T-helper 2 cell treated with Interferon-gamma antibody and Interleukin-4, amounts not matched to agents 5 μg/mL and 100 μg/mL, for 36 hours (primary cell): ENCODE measurements around the gene TBX19.

ENCODE experiments used
- DNase-seq: peaks from one replicate; pipeline ENCODE4 v3.0.0; 2021; ENCODE audit warnings: low spot score
- H3K27ac Mint-ChIP-seq: one replicate; pipeline ENCODE4 v1.8.0; 2021; ENCODE audit warnings: mild to moderate bottlenecking, mixed read lengths
- H3K27me3 Mint-ChIP-seq: one replicate; pipeline ENCODE4 v1.8.0; 2021; ENCODE audit warnings: low read depth, mixed read lengths
- H3K36me3 Mint-ChIP-seq: one replicate; pipeline ENCODE4 v1.8.0; 2021; ENCODE audit warnings: low read depth, mixed read lengths
- H3K4me1 Mint-ChIP-seq: one replicate; pipeline ENCODE4 v1.8.0; 2021; ENCODE audit warnings: low read depth, mixed read lengths
- H3K4me3 Mint-ChIP-seq: one replicate; pipeline ENCODE4 v1.8.0; 2022; ENCODE audit warnings: mild to moderate bottlenecking, moderate library complexity, mixed read lengths
- H3K9me3 Mint-ChIP-seq: one replicate; pipeline ENCODE4 v1.8.0; 2021; ENCODE audit warnings: mixed read lengths

TBX19 gene

GRCh38 chr1:168291222-168291837 is 10.7 kb downstream of the TBX19 start:
- H3K4me3 Mint-ChIP-seq = no peak overlapping the region
- H3K9me3 Mint-ChIP-seq = no peaks in the 10 kb centered on the region
- H3K36me3 Mint-ChIP-seq = peaks cover 2% of the 10 kb centered on the region
- H3K27me3 Mint-ChIP-seq = no peaks in the 10 kb centered on the region
- peaks cover 14% of the 10 kb centered on the region for H3K4me1 Mint-ChIP-seq
- DNase-seq = no peak
- H3K27ac Mint-ChIP-seq = no peak overlapping the region

GRCh38 chr1:168293356-168293755 is 12.7 kb downstream of the TBX19 start:
- Mint-ChIP-seq H3K4me1 (peaks cover 3% of the 10 kb centered on the region), H3K9me3 (no peaks in the 10 kb centered on the region)

GRCh38 chr1:168295411-168296114 is 14.9 kb downstream of the TBX19 start:
- H3K4me3 Mint-ChIP-seq = no peak overlapping the region
- peaks cover 1% of the 10 kb centered on the region for H3K36me3 Mint-ChIP-seq
- H3K9me3 Mint-ChIP-seq = no peaks in the 10 kb centered on the region
- no peaks in the 10 kb centered on the region for H3K27me3 Mint-ChIP-seq
- H3K4me1 Mint-ChIP-seq = peaks cover 3% of the 10 kb centered on the region
- no peak for DNase-seq
- H3K27ac Mint-ChIP-seq = no peak overlapping the region

More at GRCh38 chr1:168293356-168293755, 12.7 kb downstream of the TBX19 start:
- no peak for DNase-seq
- no peak overlapping the region for H3K4me3 Mint-ChIP-seq
- H3K27ac Mint-ChIP-seq = no peak overlapping the region
- no peaks in the 10 kb centered on the region for H3K27me3 Mint-ChIP-seq
- no peaks in the 10 kb centered on the region for H3K36me3 Mint-ChIP-seq

- H3K27ac Mint-ChIP-seq = no peak overlapping the region
Measured at GRCh38 chr1:168297019-168297730, 16.5 kb downstream of the TBX19 start.

GRCh38 chr1:168298446-168298845 is 17.8 kb downstream of the TBX19 start:
- peaks cover 1% of the 10 kb centered on the region for H3K36me3 Mint-ChIP-seq
- H3K27ac Mint-ChIP-seq = no peak overlapping the region
- H3K4me3 Mint-ChIP-seq = no peak overlapping the region
- no peak for DNase-seq
- peaks cover 2% of the 10 kb centered on the region for H3K4me1 Mint-ChIP-seq
- H3K9me3 Mint-ChIP-seq = no peaks in the 10 kb centered on the region
- H3K27me3 Mint-ChIP-seq = no peaks in the 10 kb centered on the region

More at GRCh38 chr1:168297019-168297730, 16.5 kb downstream of the TBX19 start:
- H3K9me3 Mint-ChIP-seq = no peaks in the 10 kb centered on the region
- H3K4me1 Mint-ChIP-seq = no peaks in the 10 kb centered on the region
- no peaks in the 10 kb centered on the region for H3K27me3 Mint-ChIP-seq
- H3K4me3 Mint-ChIP-seq = no peak overlapping the region
- no peak for DNase-seq
- peaks cover 1% of the 10 kb centered on the region for H3K36me3 Mint-ChIP-seq

GRCh38 chr1:168300626-168301025 is 19.9 kb downstream of the TBX19 start:
- Mint-ChIP-seq H3K4me1 (peaks cover 9% of the 10 kb centered on the region), H3K4me3 (no peak overlapping the region), H3K9me3 (no peaks in the 10 kb centered on the region), H3K27ac (no peak overlapping the region), H3K27me3 (no peaks in the 10 kb centered on the region), H3K36me3 (peaks cover 1% of the 10 kb centered on the region)
- no peak for DNase-seq

GRCh38 chr1:168301664-168302320 is 21.1 kb downstream of the TBX19 start:
- Mint-ChIP-seq H3K27me3 (no peaks in the 10 kb centered on the region), H3K4me1 (peaks cover 9% of the 10 kb centered on the region), H3K9me3 (no peaks in the 10 kb centered on the region), H3K27ac (no peak overlapping the region), H3K4me3 (no peak overlapping the region), H3K36me3 (peaks cover 1% of the 10 kb centered on the region)
- DNase-seq = no peak

- no peaks in the 10 kb centered on the region for H3K27me3 Mint-ChIP-seq
- H3K4me3 Mint-ChIP-seq = no peak overlapping the region
- H3K4me1 Mint-ChIP-seq = peaks cover 9% of the 10 kb centered on the region
- no peaks in the 10 kb centered on the region for H3K36me3 Mint-ChIP-seq
- DNase-seq = no peak
- H3K9me3 Mint-ChIP-seq = no peaks in the 10 kb centered on the region
- H3K27ac Mint-ChIP-seq = no peak overlapping the region
Measured at GRCh38 chr1:168303716-168304540, 23.3 kb downstream of the TBX19 start.

- Mint-ChIP-seq H3K27ac (no peak overlapping the region), H3K4me3 (no peak overlapping the region), H3K4me1 (peaks cover 9% of the 10 kb centered on the region), H3K36me3 (no peaks in the 10 kb centered on the region), H3K9me3 (no peaks in the 10 kb centered on the region), H3K27me3 (no peaks in the 10 kb centered on the region)
- no peak for DNase-seq
Measured at GRCh38 chr1:168304865-168305264, 24.2 kb downstream of the TBX19 start.

GRCh38 chr1:168312718-168313604 is 32.3 kb downstream of the TBX19 start:
- Mint-ChIP-seq H3K9me3 (peaks cover 4% of the 10 kb centered on the region), H3K4me3 (no peak overlapping the region), H3K27ac (no peak overlapping the region), H3K4me1 (peaks cover 19% of the 10 kb centered on the region), H3K27me3 (no peaks in the 10 kb centered on the region), H3K36me3 (peaks cover 21% of the 10 kb centered on the region)
- DNase-seq = peak; percentile 18

- Mint-ChIP-seq H3K4me1 (peaks cover 35% of the 10 kb centered on the region), H3K9me3 (peaks cover 4% of the 10 kb centered on the region), H3K27ac (no peak overlapping the region), H3K36me3 (peaks cover 23% of the 10 kb centered on the region), H3K27me3 (no peaks in the 10 kb centered on the region), H3K4me3 (no peak overlapping the region)
- no peak for DNase-seq
Measured at GRCh38 chr1:168316142-168316541, 35.5 kb downstream of the TBX19 start.

- Mint-ChIP-seq H3K27me3 (no peaks in the 10 kb centered on the region), H3K9me3 (peaks cover 4% of the 10 kb centered on the region), H3K36me3 (peaks cover 23% of the 10 kb centered on the region), H3K4me3 (no peak overlapping the region), H3K4me1 (peaks cover 43% of the 10 kb centered on the region), H3K27ac (peak overlapping the region; percentile 3)
- no peak for DNase-seq
Measured at GRCh38 chr1:168317309-168317708, 36.6 kb downstream of the TBX19 start.
